A549 (cell line): ENCODE data around the gene CTSC. TPM values are rescaled to one million over a fixed set of nuclear protein-coding genes. Genes with fewer than 3 reads are reported as not detected.
"Not testable (repeated sequence)": the region's sequence is repeated elsewhere in the genome, so short reads cannot be mapped to it uniquely, and the experiment has no call there.

ENCODE experiments used
- ATAC-seq, 2 experiments: fragments of 200-7000 bp in 1 of 2; fragments of >200 bp in 1 of 2; cut with Nextera tagmentation in 1 of 2; cut with Tn5 transposase in 1 of 2; 3 replicates each; pipeline versions ENCODE4 v1.8.0 to v1.9.1; 2018 to 2020; ENCODE audit warnings: mild to moderate bottlenecking in 1 of 2, moderate library complexity in 1 of 2
- CTCF ChIA-PET: fragments of 300-600 bp; sonication (Branson Sonifier 250); formaldehyde crosslinking; extraction: SDS; loops from one replicate; lab custom pipeline; 2021; ENCODE audit warnings: antibody characterized with exemption, inconsistent platforms; lab: Yijun Ruan, JAX
- POLR2A ChIA-PET: fragments of 350-600 bp; formaldehyde crosslinking; extraction: SDS; loops from one replicate; lab custom pipeline; 2021; ENCODE audit warnings: antibody characterized with exemption, inconsistent platforms; lab: Yijun Ruan, JAX
- DNase-seq, 2 experiments: peaks; one replicate each; pipeline versions ENCODE4 v3.0.0 to v3.0.0-alpha.2; 2011 to 2016; ENCODE audit warnings: low read depth in 1 of 2, low spot score in 1 of 2
- FAIRE-seq: peaks from 2 replicates; lab custom pipeline; 2011; peaks lifted over from hg19 to GRCh38; lab: Jason Lieb, UNC
- H3K27ac ChIP-seq, 2 experiments: fragments of >200 bp; sonication (Bioruptor Twin); formaldehyde crosslinking; 3 replicates each; pipeline ENCODE4 v1.5.1; 2016 to 2017
- H3K4me1 ChIP-seq: fragments of >200 bp; sonication (Bioruptor Twin); formaldehyde crosslinking; 3 replicates; pipeline ENCODE4 v1.6.1; 2016
- H3K4me2 ChIP-seq: fragments of >200 bp; sonication (Bioruptor Twin); formaldehyde crosslinking; 3 replicates; pipeline ENCODE4 v1.6.1; 2016
- H3K4me3 ChIP-seq: fragments of >200 bp; sonication (Bioruptor Twin); formaldehyde crosslinking; 3 replicates; pipeline ENCODE4 v1.5.1; 2016
- H3K9me3 ChIP-seq: fragments of >200 bp; sonication (Bioruptor Twin); formaldehyde crosslinking; 3 replicates; pipeline ENCODE4 v1.6.1; 2016
- EP300 ChIP-seq, 2 experiments: fragments of >200 bp; sonication (Bioruptor Twin); formaldehyde crosslinking; IDR thresholded peaks; 2 replicates in 1 of 2; 3 replicates in 1 of 2; pipeline ENCODE4 v1.6.1; 2016 to 2017
- WGBS: methylation state at CpG from one replicate; pipeline ENCODE4 v1.1.6; 2017; ENCODE audit errors: missing lambda C conversion rate; 5-methylcytosine and 5-hydroxymethylcytosine counted together
- polyA plus RNA-seq, 4 experiments: library from polyadenylated mRNA; depleted of rRNA in 3 of 4; stranded (reverse); fragments of >200 nt; fragmentation: RNase III in 1 of 4; extraction: RNeasy Plus Mini Kit Qiagen cat#74134 plus additional on column Dnase treatment in 1 of 4; gene quantifications; 2 replicates in 3 of 4; 3 replicates in 1 of 4; pipeline ENCODE4 v1.2.3, GENCODE V29; 2011 to 2017
- TF ChIP-seq, protein P1 (sequence below): fragments of 150-350 bp; IDR thresholded peaks from 2 replicates; pipeline ENCODE4 v1.6.1; 2014; ENCODE audit warnings: low read depth, mild to moderate bottlenecking, low read length
- TF ChIP-seq, protein P2 (sequence below): fragments of >200 bp; sonication (Bioruptor Twin); formaldehyde crosslinking; IDR thresholded peaks from 3 replicates; pipeline ENCODE4 v1.6.1; 2016

Gene CTSC
- polyA plus RNA-seq, 2 of the 4 experiments (the other 2 are of a cell fraction) = 50.0 to 118 TPM

DNA sequence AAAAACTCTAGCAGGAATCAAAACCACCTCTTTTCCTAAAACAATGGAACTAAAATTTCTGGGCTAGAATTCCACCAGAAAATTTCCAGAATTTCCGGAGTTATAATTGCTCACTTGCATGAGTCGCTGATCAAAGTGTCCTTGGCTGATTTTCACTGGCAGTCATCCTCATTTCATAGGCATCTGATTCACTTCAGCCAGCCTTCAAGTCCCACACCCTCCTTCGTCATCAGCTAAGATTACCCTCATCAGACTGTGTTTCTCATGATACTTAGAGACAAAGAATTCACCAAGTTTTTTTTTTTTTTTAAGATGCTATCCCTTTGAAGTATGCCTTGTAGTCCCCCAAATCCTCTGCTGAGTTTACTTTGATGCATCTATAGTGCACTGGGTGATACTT is 90.8 kb downstream of the CTSC start (continued):
- TF ChIP-seq, protein P1, sequence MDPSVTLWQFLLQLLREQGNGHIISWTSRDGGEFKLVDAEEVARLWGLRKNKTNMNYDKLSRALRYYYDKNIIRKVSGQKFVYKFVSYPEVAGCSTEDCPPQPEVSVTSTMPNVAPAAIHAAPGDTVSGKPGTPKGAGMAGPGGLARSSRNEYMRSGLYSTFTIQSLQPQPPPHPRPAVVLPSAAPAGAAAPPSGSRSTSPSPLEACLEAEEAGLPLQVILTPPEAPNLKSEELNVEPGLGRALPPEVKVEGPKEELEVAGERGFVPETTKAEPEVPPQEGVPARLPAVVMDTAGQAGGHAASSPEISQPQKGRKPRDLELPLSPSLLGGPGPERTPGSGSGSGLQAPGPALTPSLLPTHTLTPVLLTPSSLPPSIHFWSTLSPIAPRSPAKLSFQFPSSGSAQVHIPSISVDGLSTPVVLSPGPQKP = no peak
- no peak for TF ChIP-seq EP300 (IDR thresholded peaks at IDR 0.05)
- TF ChIP-seq, protein P2, sequence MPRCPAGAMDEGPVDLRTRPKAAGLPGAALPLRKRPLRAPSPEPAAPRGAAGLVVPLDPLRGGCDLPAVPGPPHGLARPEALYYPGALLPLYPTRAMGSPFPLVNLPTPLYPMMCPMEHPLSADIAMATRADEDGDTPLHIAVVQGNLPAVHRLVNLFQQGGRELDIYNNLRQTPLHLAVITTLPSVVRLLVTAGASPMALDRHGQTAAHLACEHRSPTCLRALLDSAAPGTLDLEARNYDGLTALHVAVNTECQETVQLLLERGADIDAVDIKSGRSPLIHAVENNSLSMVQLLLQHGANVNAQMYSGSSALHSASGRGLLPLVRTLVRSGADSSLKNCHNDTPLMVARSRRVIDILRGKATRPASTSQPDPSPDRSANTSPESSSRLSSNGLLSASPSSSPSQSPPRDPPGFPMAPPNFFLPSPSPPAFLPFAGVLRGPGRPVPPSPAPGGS = no peak
- TF ChIP-seq, all 56 proteins: peak for 0

DNA sequence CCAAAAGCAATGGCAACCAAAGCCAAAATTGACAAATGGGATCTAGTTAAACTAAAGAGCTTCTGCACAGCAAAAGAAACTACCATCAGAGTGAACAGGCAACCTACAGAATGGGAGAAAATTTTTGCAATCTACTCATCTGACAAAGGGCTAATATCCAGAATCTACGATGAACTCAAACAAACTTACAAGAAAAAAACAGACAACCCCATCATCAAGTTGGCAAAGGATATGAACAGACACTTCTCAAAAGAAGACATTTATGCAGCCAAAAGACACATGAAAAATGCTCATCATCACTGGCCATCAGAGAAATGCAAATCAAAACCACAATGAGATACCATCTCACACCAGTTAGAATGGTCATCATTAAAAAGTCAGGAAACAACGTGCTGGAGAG is 92.0 kb downstream of the CTSC start:
- H3K4me3 ChIP-seq, ATAC-seq, DNase-seq, H3K4me2 ChIP-seq, FAIRE-seq, POLR2A ChIA-PET, CTCF ChIA-PET, H3K27ac ChIP-seq, H3K9me3 ChIP-seq, H3K4me1 ChIP-seq: not testable (repeated sequence)
- WGBS = 66% methylated on average over 2 of the region's 2 CpGs

Other genes starting within 250 kb of the CTSC start
- 1.6 and 2.3 TPM in 2 replicates for gene RAB38, start 162.3 kb downstream of the CTSC start, polyA plus RNA-seq (2011; rRNA removed)
- 0.38 to 0.59 TPM (median 0.53 TPM) in 3 replicates for gene RAB38, start 162.3 kb downstream of the CTSC start, polyA plus RNA-seq (2017; fragmentation: RNase III; extraction: RNeasy Plus Mini Kit Qiagen cat#74134 plus additional on column Dnase treatment)